GM21381 (cell line): ENCODE data around the gene SLIT2.

Experiments used
- ATAC-seq: cut with Tn5 transposase; IDR thresholded peaks from one replicate; pipeline ENCODE4 v1.9.1; 2021; ENCODE audit warnings: mild to moderate bottlenecking, moderate library complexity; ENCODE audit not compliant: unreplicated experiment

Gene SLIT2

GRCh38 chr4:20265726-20266125 is 14.0 kb downstream of the SLIT2 start:
- ATAC-seq = no peak

GRCh38 chr4:20266215-20267082 is 14.7 kb downstream of the SLIT2 start:
- no peak for ATAC-seq

GRCh38 chr4:20268028-20268427 is 16.3 kb downstream of the SLIT2 start:
- ATAC-seq = no peak

GRCh38 chr4:20269320-20269719 is 17.6 kb downstream of the SLIT2 start:
- no peak for ATAC-seq

- no peak for ATAC-seq
These were observed 20.2 kb downstream of the SLIT2 start for GRCh38 chr4:20271950-20272349.

GRCh38 chr4:20272411-20272872 is 20.7 kb downstream of the SLIT2 start:
- ATAC-seq = no peak

- ATAC-seq = no peak
These were observed 22.1 kb downstream of the SLIT2 start for GRCh38 chr4:20273793-20274192.

- no peak for ATAC-seq
These were observed 25.1 kb downstream of the SLIT2 start for GRCh38 chr4:20276848-20277247.

GRCh38 chr4:20278195-20278594 is 26.5 kb downstream of the SLIT2 start:
- ATAC-seq = no peak

GRCh38 chr4:20279381-20279780 is 27.7 kb downstream of the SLIT2 start:
- no peak for ATAC-seq

GRCh38 chr4:20281453-20281852 is 29.7 kb downstream of the SLIT2 start:
- ATAC-seq = no peak

- no peak for ATAC-seq
These were observed 31.3 kb downstream of the SLIT2 start for GRCh38 chr4:20283039-20283438.

GRCh38 chr4:20284990-20285389 is 33.3 kb downstream of the SLIT2 start:
- no peak for ATAC-seq

GRCh38 chr4:20287246-20287645 is 35.5 kb downstream of the SLIT2 start:
- ATAC-seq = no peak

GRCh38 chr4:20288047-20288650 is 36.4 kb downstream of the SLIT2 start:
- no peak for ATAC-seq

- ATAC-seq = no peak
These were observed 37.3 kb downstream of the SLIT2 start for GRCh38 chr4:20288846-20289512.

GRCh38 chr4:20289782-20290181 is 38.1 kb downstream of the SLIT2 start:
- no peak for ATAC-seq

GRCh38 chr4:20292739-20293138 is 41.0 kb downstream of the SLIT2 start:
- ATAC-seq = no peak

GRCh38 chr4:20297261-20297660 is 45.6 kb downstream of the SLIT2 start:
- no peak for ATAC-seq

GRCh38 chr4:20297783-20298182 is 46.1 kb downstream of the SLIT2 start:
- ATAC-seq = no peak

GRCh38 chr4:20298455-20298854 is 46.8 kb downstream of the SLIT2 start:
- no peak for ATAC-seq

GRCh38 chr4:20298986-20299385 is 47.3 kb downstream of the SLIT2 start:
- no peak for ATAC-seq
